ENCODE measurements around the gene PRIMA1. TPM values are rescaled to one million over a fixed set of nuclear protein-coding genes. Genes with fewer than 3 reads are reported as not detected.

PRIMA1 gene
- total RNA-seq, 2 experiments from 2014 or later: not detected

DNA sequence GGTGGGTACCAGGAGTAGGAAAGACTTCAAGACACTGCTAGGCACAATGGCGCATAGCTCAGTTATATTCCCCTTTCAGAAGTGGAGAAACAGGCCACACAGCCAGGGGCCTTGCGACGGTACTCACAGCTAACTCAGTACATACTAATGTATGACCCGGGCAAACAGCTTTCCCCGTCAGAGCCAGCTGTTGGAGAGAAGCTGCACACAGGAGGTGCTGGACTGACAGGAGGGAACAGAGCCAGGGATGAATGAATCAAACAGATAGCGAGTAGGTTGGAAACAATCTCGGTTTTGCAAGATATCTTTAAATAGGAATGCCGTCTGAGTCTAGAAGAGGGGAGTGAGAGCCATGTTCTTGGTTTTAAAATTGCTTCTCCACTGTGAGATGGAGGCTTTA, 45.5 kb downstream of the PRIMA1 start:
- Mint-ChIP-seq H3K9me3 (no peaks in the 10 kb centered on the region), H3K27me3 (no peaks in the 10 kb centered on the region), H3K27ac (no peak overlapping the region), H3K4me1 (no peaks in the 10 kb centered on the region), H3K4me3 (no peak overlapping the region), H3K36me3 (no peaks in the 10 kb centered on the region)
- no peak for DNase-seq
- ATAC-seq (ENCODE audit: low read depth): no peak
- POLR2A ChIA-PET: no interaction called here

DNA sequence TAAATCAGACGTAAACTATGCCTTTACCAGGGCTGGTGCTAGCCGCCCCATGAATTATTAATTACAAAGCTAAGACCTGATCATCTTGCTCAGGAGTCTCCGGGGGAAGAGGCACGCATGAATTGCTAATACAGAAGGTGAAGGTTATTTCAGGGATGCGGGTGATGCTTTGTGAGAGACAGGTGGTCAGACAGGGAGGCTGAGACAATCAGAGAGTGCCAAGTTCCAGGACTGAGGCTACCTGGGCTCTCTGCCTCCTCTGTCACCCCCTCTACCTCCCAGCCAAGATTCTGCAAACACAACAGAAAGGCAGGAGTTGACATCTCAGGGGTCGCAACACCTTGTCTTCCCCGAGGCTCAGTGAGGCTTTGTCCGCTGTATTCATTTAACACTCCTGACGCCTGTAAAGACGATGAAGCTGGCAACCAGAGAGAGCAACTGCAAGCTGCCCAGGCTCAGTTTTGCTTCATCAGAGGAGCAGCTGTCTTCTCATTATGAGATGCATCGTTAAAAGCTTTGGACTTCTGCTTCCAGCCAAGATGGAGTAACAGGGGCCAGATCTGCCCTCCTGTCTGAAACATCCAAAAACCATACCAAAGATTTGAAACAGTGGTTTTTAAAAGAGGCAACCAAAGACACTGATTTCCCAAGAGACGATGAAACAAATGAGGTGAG, 46.6 kb downstream of the PRIMA1 start:
- POLR2A ChIA-PET: no interaction called here
- no peaks in the 10 kb centered on the region for H3K27me3 Mint-ChIP-seq
- H3K9me3 Mint-ChIP-seq: no peaks in the 10 kb centered on the region
- no peak for DNase-seq
- H3K27ac Mint-ChIP-seq: no peak overlapping the region
- no peaks in the 10 kb centered on the region for H3K36me3 Mint-ChIP-seq
- no peaks in the 10 kb centered on the region for H3K4me1 Mint-ChIP-seq
- H3K4me3 Mint-ChIP-seq: no peak overlapping the region
- ATAC-seq (ENCODE audit: low read depth): no peak

DNA sequence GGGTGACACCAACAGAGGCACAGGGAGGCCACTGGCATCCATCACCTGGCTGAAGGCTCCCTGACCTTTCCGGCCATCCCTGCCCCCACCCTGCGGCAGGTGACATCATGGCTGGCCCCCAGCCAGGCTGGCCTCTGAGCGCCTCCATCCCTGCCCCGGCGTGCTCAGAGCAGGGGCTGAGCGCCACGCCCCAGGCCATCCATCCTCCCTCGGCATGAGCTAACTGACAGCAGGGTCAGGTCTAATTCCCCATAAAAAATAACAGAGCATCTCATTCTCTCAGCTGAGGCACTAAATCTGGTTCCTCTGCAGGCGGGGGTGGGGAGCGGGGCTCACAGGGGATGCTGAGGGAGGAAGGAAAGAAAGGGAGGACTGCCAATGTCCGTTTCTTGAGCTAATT, 50.7 kb downstream of the PRIMA1 start:
- Mint-ChIP-seq H3K36me3 (no peaks in the 10 kb centered on the region), H3K27ac (no peak overlapping the region)
- ATAC-seq (ENCODE audit: low read depth): no peak

DNA sequence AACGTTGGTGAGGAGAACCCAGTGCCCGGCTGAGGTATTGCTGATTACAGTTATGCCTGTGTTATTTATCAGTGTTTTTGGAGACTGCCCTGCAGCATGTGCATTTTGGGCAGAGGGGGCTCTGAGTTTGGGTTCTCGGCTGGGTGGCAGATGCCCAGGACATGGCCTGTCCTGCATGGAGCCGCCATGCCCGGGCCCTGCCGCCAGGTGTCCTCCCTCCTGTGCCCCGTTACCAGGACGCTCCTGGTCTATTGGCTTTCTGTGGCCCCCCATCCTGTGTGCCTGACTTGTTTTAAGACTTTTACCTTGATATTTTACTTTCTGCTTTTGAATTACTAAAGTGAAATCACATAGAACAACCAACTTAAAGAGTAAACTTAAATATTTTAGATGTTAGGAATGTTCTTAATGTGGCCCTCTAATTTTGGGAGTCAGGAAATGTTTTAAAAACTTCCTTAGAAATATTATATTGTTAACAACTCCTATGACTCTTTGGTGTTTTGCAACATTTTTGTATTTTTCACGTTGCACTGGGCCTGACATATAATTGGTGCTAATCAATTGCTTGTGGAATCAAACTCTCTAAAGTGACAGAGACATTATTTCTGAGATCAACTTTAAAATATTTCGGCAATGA, 51.8 kb downstream of the PRIMA1 start:
- no peak overlapping the region for H3K27ac Mint-ChIP-seq
- no peak for DNase-seq
- H3K9me3 Mint-ChIP-seq: no peaks in the 10 kb centered on the region
- no peaks in the 10 kb centered on the region for H3K4me1 Mint-ChIP-seq
- ATAC-seq (ENCODE audit: low read depth): no peak
- H3K36me3 Mint-ChIP-seq: no peaks in the 10 kb centered on the region
- H3K4me3 Mint-ChIP-seq: no peak overlapping the region
- POLR2A ChIA-PET: no interaction called here
- H3K27me3 Mint-ChIP-seq: no peaks in the 10 kb centered on the region

More for the DNA sequence above, 50.7 kb downstream of the PRIMA1 start:
- Mint-ChIP-seq H3K4me3 (no peak overlapping the region), H3K4me1 (no peaks in the 10 kb centered on the region), H3K27me3 (no peaks in the 10 kb centered on the region), H3K9me3 (no peaks in the 10 kb centered on the region)
- DNase-seq: no peak
- POLR2A ChIA-PET: no interaction called here

DNA sequence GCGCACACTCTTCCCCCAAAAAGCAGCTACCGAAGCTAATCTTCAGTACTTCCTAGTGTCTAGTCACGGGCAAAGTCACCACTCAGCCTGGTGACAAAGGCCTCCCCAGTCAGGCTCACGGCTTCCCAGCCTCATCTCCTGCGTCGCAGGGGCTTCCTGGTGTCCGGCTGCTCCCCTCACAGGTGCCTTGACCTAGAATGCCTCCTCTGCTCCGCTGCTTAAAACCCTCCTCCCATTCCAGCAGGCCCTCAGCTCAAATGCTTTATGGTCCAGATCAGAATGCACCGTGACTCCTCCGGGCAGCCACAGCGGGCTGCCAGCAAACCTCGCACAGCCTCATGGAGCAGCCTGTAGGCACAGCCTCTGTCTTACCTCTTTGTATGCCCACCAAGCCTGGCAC, 53.1 kb downstream of the PRIMA1 start:
- ATAC-seq (ENCODE audit: low read depth) (no peak), DNase-seq (no peak)
- H3K4me1 Mint-ChIP-seq: no peaks in the 10 kb centered on the region
- no peaks in the 10 kb centered on the region for H3K9me3 Mint-ChIP-seq
- H3K4me3 Mint-ChIP-seq: no peak overlapping the region
- H3K36me3 Mint-ChIP-seq: no peaks in the 10 kb centered on the region
- no peaks in the 10 kb centered on the region for H3K27me3 Mint-ChIP-seq
- POLR2A ChIA-PET: no interaction called here
- H3K27ac Mint-ChIP-seq: no peak overlapping the region

DNA sequence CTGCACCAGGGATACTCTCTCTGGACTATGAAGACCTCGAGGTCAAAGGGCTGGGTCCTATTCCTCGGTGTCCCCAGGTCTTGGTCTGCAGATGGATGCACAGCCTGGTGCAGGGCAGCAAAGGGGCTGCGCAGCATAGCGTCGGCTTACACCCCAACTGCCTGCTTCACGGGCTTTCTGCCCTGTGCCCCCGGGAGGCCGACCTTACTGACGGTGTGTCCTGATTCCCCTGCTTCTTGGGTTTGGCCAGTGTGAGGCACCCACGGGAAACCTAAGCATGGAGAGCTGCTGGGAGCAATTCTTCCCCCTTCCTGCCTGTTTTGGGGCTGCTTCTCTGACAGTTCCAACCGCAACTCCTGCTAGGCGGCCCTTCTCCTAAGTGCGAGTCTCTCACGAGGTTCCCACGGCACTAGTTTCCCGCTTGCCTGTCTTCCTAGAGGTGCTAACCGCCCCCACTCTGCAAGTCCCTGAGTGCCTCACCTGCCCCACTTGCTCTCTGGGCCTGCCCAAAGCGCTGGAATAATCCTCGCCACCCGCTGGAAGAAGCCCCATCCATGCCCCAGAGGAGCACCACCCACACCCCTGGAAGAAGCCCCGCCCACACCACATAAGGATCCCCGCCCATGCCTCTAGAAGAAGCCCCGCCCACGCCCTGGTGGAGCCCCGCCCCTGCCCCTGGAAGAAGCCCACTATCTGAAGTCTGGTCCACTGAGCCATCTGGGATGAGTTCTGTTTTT, 54.0 kb downstream of the PRIMA1 start:
- DNase-seq (no peak), ATAC-seq (ENCODE audit: low read depth) (no peak)
- no peak overlapping the region for H3K27ac Mint-ChIP-seq
- H3K4me3 Mint-ChIP-seq: no peak overlapping the region
- no peaks in the 10 kb centered on the region for H3K36me3 Mint-ChIP-seq
- no peaks in the 10 kb centered on the region for H3K4me1 Mint-ChIP-seq
- no peaks in the 10 kb centered on the region for H3K9me3 Mint-ChIP-seq
- POLR2A ChIA-PET: no interaction called here
- H3K27me3 Mint-ChIP-seq: no peaks in the 10 kb centered on the region

DNA sequence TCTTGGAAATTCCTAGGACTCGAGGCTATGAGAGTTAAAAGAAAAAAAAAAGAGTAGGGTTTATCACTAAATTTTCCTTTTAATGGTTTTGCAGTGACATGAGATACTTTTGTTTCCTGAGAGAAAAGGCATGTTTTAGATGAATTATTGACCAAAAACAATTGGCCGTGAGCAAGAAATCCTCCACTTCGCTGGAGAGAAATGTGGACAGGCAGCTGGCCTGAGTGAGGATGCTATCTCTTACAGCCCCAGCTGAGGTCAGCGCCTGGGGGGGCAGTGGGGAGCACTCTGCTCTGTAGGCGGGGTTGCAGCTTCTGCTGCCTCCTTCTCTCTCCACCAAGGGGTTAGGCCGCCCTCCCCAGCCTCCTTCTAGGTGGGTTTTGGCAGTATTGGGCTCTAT, 54.7 kb downstream of the PRIMA1 start:
- Mint-ChIP-seq H3K4me3 (no peak overlapping the region), H3K27me3 (no peaks in the 10 kb centered on the region), H3K27ac (no peak overlapping the region), H3K4me1 (no peaks in the 10 kb centered on the region), H3K36me3 (no peaks in the 10 kb centered on the region), H3K9me3 (no peaks in the 10 kb centered on the region)
- DNase-seq (no peak), ATAC-seq (ENCODE audit: low read depth) (no peak)
- POLR2A ChIA-PET: no interaction called here

DNA sequence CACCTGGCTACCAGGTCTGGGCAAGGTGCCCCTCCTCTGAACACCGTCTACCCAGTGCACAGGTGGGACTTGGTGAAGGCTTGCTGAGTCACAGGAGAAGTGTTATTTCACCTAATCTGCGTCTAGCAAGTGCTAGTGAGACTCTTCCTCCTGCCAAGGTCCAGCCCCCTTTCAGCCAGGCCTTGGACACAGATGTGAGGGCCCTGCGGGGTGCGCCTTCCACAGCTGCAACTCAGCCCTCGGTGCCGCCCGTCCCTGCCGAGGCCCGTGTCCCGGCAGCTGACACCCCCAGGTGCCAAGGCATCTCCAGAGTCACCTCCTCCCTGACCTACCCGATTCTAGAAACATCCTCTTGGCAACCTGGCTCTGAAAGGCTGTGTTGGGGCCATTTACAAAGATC, 55.1 kb downstream of the PRIMA1 start:
- Mint-ChIP-seq H3K9me3 (no peaks in the 10 kb centered on the region), H3K36me3 (no peaks in the 10 kb centered on the region), H3K27me3 (no peaks in the 10 kb centered on the region), H3K4me3 (no peak overlapping the region), H3K27ac (no peak overlapping the region), H3K4me1 (no peaks in the 10 kb centered on the region)
- DNase-seq (no peak), ATAC-seq (ENCODE audit: low read depth) (no peak)
- POLR2A ChIA-PET: no interaction called here

DNA sequence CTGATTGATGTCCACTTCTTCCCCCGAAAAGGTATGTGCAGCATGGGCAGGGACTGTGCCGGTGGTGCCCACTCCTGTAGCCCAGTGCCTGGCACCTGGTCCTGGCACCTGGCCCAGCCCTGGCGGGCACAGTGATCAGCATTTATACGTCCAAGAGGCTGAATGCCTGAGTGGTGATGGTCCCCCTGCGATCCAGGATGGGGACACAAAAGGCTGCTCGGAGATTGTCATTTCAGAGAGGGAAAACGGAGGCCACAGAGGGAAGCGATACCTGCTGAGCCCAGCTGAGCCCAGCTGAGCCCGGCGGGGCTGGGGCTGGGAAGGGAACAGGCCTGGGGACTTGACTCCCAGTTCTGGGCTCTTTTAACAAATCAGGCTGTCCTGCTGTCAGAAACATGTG, 55.8 kb downstream of the PRIMA1 start:
- Mint-ChIP-seq H3K36me3 (no peaks in the 10 kb centered on the region), H3K27ac (no peak overlapping the region), H3K9me3 (no peaks in the 10 kb centered on the region), H3K4me3 (no peak overlapping the region), H3K4me1 (no peaks in the 10 kb centered on the region), H3K27me3 (no peaks in the 10 kb centered on the region)
- POLR2A ChIA-PET: no interaction called here
- ATAC-seq (ENCODE audit: low read depth) (no peak), DNase-seq (no peak)

DNA sequence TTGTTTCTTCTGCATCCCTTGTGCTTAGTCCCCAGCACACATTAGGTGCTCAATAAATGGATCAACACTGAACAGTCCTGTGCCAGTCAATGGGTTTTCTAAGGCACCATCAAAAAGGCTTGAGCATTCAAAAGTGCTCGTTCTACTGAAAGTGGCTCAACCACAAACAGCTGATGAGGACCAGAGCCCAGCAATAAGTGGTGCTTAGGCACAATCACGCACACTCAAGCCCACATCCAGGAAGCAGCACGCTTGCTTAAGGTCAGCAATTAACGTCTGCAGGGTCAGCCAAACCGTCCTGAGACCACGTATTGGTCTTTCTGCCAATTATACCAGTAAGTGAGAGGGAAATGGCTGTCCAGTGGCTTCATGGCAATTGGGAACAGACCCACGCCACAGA, 56.5 kb downstream of the PRIMA1 start:
- no peak for ATAC-seq (ENCODE audit: low read depth)

DNA sequence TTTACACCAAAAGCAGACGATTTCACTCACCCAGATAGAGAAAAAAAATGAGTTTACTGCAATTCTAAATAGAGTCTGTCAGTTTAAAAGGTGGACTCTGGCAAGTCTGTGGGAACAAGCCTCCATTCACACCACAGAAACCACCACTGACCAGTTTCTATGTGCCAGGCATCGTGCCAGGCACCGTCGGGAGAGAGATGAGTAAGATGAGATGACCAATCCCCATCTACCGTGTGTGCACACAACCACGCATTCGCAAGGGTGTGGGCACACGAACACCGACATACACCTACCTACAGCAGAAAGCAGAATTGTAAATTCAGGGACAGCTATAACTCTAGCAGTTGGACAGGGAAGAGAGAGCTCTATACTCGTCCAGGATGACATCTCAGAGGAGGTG, 58.3 kb downstream of the PRIMA1 start:
- DNase-seq: no peak
- POLR2A ChIA-PET: no interaction called here
- Mint-ChIP-seq H3K27ac (no peak overlapping the region), H3K36me3 (no peaks in the 10 kb centered on the region), H3K9me3 (no peaks in the 10 kb centered on the region), H3K27me3 (no peaks in the 10 kb centered on the region), H3K4me3 (no peak overlapping the region), H3K4me1 (no peaks in the 10 kb centered on the region)
- no peak for ATAC-seq (ENCODE audit: low read depth)

More for the DNA sequence above, 56.5 kb downstream of the PRIMA1 start:
- Mint-ChIP-seq H3K27me3 (no peaks in the 10 kb centered on the region), H3K4me1 (no peaks in the 10 kb centered on the region), H3K36me3 (no peaks in the 10 kb centered on the region), H3K4me3 (no peak overlapping the region), H3K27ac (no peak overlapping the region), H3K9me3 (no peaks in the 10 kb centered on the region)
- DNase-seq: no peak
- POLR2A ChIA-PET: no interaction called here

DNA sequence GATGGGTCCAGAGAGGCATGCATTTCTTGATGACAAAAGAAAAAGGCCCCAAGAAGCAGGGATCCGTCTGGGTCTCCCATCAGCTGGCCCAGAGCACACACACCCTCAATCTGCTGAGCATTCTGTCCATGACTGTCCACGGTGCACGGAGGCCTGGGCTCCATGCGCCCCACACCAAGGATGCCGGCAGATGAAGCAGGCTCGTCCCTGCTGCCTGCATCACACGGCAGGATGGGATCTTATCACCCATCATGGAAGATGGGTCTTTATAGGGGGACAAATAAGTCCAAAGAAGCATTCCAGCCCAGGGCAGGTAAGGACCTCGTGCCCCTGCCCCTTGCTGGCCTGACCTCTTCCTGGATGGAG, 59.7 kb downstream of the PRIMA1 start:
- Mint-ChIP-seq H3K4me1 (no peaks in the 10 kb centered on the region), H3K9me3 (no peaks in the 10 kb centered on the region), H3K27ac (no peak overlapping the region), H3K27me3 (no peaks in the 10 kb centered on the region), H3K4me3 (no peak overlapping the region), H3K36me3 (no peaks in the 10 kb centered on the region)
- POLR2A ChIA-PET: no interaction called here
- DNase-seq (no peak), ATAC-seq (ENCODE audit: low read depth) (no peak)

DNA sequence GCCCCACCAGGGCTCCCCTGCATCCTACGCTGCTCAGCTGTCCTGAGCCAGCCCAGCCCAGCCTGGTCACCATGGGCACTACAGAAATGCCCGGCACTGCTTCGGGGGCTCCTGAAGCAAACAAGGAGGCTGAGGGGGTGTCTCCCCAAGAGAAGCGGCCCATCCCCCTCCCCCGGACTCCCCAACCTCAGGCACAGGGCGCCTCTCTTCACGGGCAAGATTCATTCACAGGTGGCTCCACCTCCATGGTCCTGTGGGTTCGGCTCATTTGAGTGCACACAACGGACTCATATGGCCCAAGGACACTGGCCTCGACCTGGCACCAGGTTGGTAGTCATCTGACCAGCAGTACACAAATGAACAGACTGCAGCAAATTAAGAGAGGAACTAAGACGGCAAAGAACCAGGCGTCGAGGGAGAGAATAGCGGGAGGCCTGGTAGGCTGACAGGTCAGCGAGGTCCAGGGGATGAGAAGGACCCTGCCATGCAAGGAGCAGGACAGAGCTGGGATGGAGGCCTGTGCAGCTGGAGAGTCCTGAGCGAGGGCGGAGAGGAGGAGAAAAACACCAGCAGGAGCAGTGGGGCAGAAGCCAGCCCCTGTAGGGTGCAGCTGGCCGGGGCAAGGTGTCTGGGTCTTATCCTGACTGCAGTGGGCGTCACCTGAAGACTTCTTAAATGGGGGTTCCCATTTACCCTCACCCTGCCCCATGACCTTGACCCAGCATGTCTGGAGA, 60.2 kb downstream of the PRIMA1 start:
- DNase-seq (no peak), ATAC-seq (ENCODE audit: low read depth) (no peak)
- Mint-ChIP-seq H3K36me3 (no peaks in the 10 kb centered on the region), H3K4me3 (no peak overlapping the region), H3K27ac (no peak overlapping the region), H3K27me3 (no peaks in the 10 kb centered on the region), H3K4me1 (no peaks in the 10 kb centered on the region), H3K9me3 (no peaks in the 10 kb centered on the region)
- POLR2A ChIA-PET: no interaction called here

Measured in activated naive CD8-positive, alpha-beta T cell treated with anti-CD3 and anti-CD28 coated beads, Interleukin-2, amount 10 ng/mL, durations not matched to agents 7 days and 5 days (primary cell).